GM12801 (cell line): ENCODE measurements around the gene UNC13A.

Experiments used
- TF ChIP-seq, protein P1 (sequence below): IDR thresholded peaks from one replicate; pipeline ENCODE4 v1.5.1; 2011; ENCODE audit warnings: control low read depth; ENCODE audit not compliant: insufficient read length; ENCODE audit errors: extremely low read depth

The UNC13A gene

GRCh38 chr19:17598953-17599352, 89.2 kb downstream of the UNC13A start:
- TF ChIP-seq, protein P1, sequence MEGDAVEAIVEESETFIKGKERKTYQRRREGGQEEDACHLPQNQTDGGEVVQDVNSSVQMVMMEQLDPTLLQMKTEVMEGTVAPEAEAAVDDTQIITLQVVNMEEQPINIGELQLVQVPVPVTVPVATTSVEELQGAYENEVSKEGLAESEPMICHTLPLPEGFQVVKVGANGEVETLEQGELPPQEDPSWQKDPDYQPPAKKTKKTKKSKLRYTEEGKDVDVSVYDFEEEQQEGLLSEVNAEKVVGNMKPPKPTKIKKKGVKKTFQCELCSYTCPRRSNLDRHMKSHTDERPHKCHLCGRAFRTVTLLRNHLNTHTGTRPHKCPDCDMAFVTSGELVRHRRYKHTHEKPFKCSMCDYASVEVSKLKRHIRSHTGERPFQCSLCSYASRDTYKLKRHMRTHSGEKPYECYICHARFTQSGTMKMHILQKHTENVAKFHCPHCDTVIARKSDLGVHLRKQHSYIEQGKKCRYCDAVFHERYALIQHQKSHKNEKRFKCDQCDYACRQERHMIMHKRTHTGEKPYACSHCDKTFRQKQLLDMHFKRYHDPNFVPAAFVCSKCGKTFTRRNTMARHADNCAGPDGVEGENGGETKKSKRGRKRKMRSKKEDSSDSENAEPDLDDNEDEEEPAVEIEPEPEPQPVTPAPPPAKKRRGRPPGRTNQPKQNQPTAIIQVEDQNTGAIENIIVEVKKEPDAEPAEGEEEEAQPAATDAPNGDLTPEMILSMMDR: no peak

GRCh38 chr19:17590866-17591265, 97.3 kb downstream of the UNC13A start:
- TF ChIP-seq, protein P1: no peak

- TF ChIP-seq, protein P1: no peak
These were observed 104.0 kb downstream of the UNC13A start for GRCh38 chr19:17584132-17584531.

DNA sequence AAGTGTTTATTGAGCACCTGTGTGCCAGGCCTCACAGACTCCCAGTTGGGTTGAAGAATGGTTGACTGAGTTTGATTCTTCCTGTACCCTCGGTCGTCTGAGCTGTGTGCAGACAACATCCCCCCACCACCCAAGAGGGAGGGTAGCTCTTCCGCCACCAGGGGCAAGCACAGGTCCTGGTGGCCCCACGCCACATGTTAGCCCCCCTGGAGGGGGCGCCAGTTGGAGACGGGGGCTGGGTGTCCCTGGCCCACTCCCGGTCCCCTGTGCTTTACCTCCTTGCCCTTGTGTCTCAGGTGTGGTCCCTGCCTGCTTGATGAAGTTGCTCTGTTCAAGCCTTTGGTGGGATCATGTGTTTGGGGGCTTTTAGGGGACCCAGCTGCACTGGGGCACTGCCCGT, 105.5 kb downstream of the UNC13A start:
- TF ChIP-seq, protein P1: no peak

- TF ChIP-seq, protein P1: no peak
These were observed 106.8 kb downstream of the UNC13A start for GRCh38 chr19:17581211-17581874.

DNA sequence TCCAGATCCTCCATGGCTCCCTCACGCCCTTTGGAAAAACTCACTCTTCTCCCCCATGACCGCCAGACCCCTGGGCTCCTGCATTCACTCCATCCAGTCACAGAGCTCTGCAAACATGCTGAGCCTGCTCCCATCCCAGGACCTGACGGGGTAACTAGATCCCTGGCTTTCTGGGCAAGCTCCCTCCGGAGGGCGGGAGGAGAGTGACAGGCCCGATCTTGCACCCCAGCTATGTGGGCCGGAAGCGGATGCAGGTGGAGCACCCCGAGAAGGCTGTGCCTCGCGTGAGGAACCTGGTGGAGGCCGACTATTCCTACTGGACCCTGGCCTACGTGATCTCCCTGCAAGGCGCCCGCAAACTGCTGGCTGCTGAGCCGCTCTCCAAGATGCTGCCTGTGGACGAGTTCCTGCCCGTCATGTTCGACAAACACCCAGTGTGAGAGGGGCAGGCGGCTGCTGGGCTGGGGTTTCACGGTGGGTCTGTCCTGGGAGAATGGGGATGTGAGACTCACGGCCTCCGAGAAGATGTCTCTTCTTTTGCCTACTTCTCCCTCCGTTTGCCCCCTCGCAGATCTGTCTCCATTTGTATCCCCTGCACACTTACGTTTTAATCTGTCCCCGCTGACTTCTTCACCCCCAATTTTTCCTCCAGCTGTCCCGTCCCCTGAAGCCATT, 107.5 kb downstream of the UNC13A start:
- TF ChIP-seq, protein P1: no peak

GRCh38 chr19:17579661-17580244, 108.4 kb downstream of the UNC13A start:
- TF ChIP-seq, protein P1: no peak
